ENCODE data around the gene BBIP1. TPM values are rescaled to one million over a fixed set of nuclear protein-coding genes. Genes with fewer than 3 reads are reported as not detected.
"Not testable (repeated sequence)": the region's sequence is repeated elsewhere in the genome, so short reads cannot be mapped to it uniquely, and the experiment has no call there.

The BBIP1 gene
- total and polyA plus RNA-seq, 5 experiments from 2014 or later, result 25.1 to 60.3 (median 29.7) TPM

GRCh38 chr10:110873951-110874350, 45.0 kb downstream of the BBIP1 start:
- ATAC-seq (no peak), DNase-seq (no peak)
- no peaks in the 10 kb centered on the region for H3K27me3 Mint-ChIP-seq
- H3K36me3 Mint-ChIP-seq, result peaks cover 3 to 36% (median 4%) of the 10 kb centered on the region in 3 donors
- peak overlapping the region; percentile 90 to 99 (median 95) for H3K27ac Mint-ChIP-seq
- peak overlapping the region; percentile 75 to 98 (median 92) for H3K4me3 Mint-ChIP-seq
- H3K4me1 Mint-ChIP-seq, result peaks cover 28 to 77% (median 60%) of the 10 kb centered on the region in 4 donors
- peaks cover 0 to 2% (median 0%) of the 10 kb centered on the region in 9 donors for H3K9me3 Mint-ChIP-seq
- POLR2A ChIA-PET, result interaction anchor here (1.8 to 3.1 kb wide), 3 partner anchors 9 to 49 kb away, joined by 5 to 87 read pairs (median 20); no protein-coding TSS in a partner anchor

GRCh38 chr10:110872984-110873923, 45.7 kb downstream of the BBIP1 start:
- DNase-seq (no peak), ATAC-seq (no peak)
- H3K27me3 Mint-ChIP-seq, result no peaks in the 10 kb centered on the region
- peaks cover 3 to 29% (median 3%) of the 10 kb centered on the region in 3 donors for H3K36me3 Mint-ChIP-seq
- peaks cover 0 to 2% (median 0%) of the 10 kb centered on the region in 9 donors for H3K9me3 Mint-ChIP-seq
- peak overlapping the region; percentile 79 to 99 (median 95) for H3K4me3 Mint-ChIP-seq
- POLR2A ChIA-PET, result interaction anchor here (0.6 to 3.1 kb wide), 17 partner anchors 9 to 663 kb away, joined by 3 to 87 read pairs (median 5); partner anchors contain the start of genes BBIP1 and SHOC2
- H3K27ac Mint-ChIP-seq, result peak overlapping the region; percentile 96 to 99 (median 98)
- H3K4me1 Mint-ChIP-seq, result peaks cover 25 to 77% (median 60%) of the 10 kb centered on the region in 4 donors

DNA sequence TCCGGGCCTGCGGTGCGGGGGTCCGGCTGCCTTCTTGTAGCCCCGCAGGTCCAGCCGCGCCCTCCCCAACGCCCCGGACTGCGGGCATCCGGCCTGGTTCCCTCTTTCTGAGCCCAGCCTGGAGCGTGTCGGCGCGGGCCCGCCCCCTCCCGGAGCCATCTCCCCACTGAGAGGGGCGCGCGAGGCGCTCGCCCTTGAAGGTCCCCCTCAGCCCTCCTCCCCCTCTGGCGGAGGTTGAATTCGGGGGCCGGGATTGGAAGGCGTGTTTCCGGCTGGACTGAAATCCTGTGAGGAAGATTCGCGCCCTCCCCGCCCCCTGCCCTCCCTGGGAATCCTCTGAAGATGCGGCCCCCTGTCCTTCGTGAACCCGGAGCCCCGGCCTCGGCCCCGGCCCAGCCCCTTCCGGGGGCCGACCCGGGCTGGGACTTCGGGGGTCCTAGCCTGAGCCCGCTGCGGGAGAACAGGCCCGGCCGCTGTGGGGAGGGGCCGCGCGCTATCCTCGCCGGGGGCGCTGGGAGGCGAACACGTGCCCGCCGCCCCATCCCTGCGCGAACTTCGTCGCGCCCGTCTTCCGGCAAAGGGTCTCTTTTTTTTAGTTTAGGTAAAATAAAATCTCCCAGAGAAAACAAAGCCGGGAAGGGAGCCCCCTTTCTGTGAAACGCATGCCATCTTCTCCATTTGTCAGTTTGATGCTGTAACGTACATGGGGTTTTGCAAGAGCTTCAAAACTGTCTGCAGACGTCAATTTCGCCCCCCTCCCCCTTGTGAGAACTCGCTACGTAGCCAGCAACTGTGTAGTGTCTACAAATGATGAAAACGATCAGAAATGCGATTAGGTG, 46.6 kb downstream of the BBIP1 start:
- DNase-seq, result peak; percentile 67 to 96 (median 93)
- peaks cover 0 to 20% (median 3%) of the 10 kb centered on the region in 3 donors for H3K36me3 Mint-ChIP-seq
- H3K9me3 Mint-ChIP-seq, result peaks cover 0 to 2% (median 0%) of the 10 kb centered on the region in 9 donors
- H3K27ac Mint-ChIP-seq, result peak overlapping the region; percentile 96 to 99 (median 98)
- H3K4me1 Mint-ChIP-seq, result peaks cover 31 to 77% (median 60%) of the 10 kb centered on the region in 4 donors
- POLR2A ChIA-PET, result interaction anchor here (0.6 to 3.1 kb wide), 22 partner anchors 8 to 662 kb away, joined by 3 to 87 read pairs (median 5); partner anchors contain the start of genes BBIP1 and SHOC2
- H3K4me3 Mint-ChIP-seq, result peak overlapping the region; percentile 79 to 99 (median 95)
- ATAC-seq, result peak; percentile 67 to 78
- H3K27me3 Mint-ChIP-seq, result no peaks in the 10 kb centered on the region

DNA sequence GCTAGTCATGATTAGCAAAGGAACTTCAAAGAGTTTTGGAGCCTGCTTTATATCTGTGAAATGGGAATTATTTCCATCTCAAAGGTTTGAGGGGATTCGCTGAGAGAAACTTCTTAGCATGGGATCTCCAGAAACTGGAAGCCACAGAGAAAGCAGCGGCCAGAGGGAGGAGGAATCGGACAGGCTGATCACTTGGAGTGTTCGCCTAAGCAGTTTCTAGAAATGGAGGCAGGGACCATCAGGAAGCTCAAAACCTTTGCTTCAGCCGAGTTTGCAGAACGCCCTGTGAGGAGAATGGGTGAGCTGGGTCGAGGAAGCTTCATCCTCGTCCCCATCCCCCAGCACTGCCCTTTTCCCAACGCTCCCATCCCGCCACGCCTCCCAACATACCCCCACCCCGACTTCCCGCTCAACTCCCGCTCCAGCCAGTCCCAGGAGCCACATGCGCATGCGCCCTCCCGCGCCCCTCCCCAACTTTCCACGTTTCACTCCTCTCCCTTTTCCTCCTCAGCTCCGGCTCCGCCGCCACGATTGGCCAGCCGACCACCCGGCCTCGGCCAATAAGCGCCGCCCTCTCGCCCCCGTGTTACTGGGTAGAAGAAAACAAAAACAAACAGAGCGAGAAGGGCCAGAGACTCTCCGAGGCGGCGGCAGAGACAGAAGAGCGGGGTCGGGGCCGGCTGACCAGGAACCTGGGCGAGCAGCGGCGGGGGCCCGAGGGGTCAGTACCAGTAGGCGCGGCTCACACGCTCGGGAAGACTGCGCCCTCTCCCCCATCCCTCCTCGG, 47.5 kb downstream of the BBIP1 start, which contains the start of gene PDCD4:
PDCD4 (plus strand) TSS at position 631 of the 787 bp plus-strand sequence. CDS start 4,100 bp downstream, outside the sequence.
- H3K27ac Mint-ChIP-seq, result peak within 1 kb of the TSS; percentile 97 to 100 (median 99)
- peaks cover 34 to 81% (median 65%) of the 10 kb centered on the region in 4 donors for H3K4me1 Mint-ChIP-seq
- peak within 1 kb of the TSS; percentile 79 to 99 (median 96) for H3K4me3 Mint-ChIP-seq
- peaks cover 0 to 16% (median 3%) of the 10 kb centered on the region in 3 donors for H3K36me3 Mint-ChIP-seq
- no peaks in the 10 kb centered on the region for H3K27me3 Mint-ChIP-seq
- POLR2A ChIA-PET, result interaction anchor here (0.5 to 3.1 kb wide), 20 partner anchors 10 to 661 kb away, joined by 3 to 87 read pairs (median 4); partner anchors contain the start of genes BBIP1 and SHOC2
- peaks cover 0 to 2% (median 0%) of the 10 kb centered on the region in 9 donors for H3K9me3 Mint-ChIP-seq
- DNase-seq, result peak; percentile 90 to 95 (median 92)
- ATAC-seq, result peak; percentile 60 to 67

DNA sequence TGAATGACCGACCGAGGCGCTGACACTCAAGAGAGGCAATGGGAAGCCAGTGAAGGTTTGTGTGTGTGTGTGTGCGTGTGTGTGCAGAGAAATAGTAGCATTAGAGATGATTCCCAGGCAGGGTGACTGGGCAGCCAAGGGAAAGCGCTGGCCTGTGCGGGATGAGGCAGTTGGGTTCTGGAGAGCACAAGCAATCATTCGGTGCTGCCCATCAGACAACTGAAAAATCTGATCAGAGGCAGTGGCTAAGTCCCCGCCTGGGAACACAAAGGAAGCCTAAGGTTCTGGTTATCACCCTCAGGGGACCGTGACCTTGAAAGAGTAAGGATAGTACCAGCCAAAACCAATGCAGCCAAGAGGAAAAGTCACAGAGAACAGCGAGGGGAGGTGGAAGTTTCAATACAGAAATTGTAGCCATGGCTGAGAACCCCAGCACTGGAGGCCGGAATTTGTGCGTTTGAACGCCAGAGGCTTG, 48.1 kb downstream of the BBIP1 start:
- H3K4me1 Mint-ChIP-seq, result peaks cover 39 to 82% (median 68%) of the 10 kb centered on the region in 4 donors
- peaks cover 0 to 2% (median 0%) of the 10 kb centered on the region in 9 donors for H3K9me3 Mint-ChIP-seq
- POLR2A ChIA-PET, result interaction anchor here (0.8 to 3.1 kb wide), 17 partner anchors 10 to 125 kb away, joined by 3 to 87 read pairs (median 6); partner anchors contain the start of genes BBIP1 and SHOC2
- H3K27me3 Mint-ChIP-seq, result no peaks in the 10 kb centered on the region
- no peak for ATAC-seq
- peak overlapping the region; percentile 79 to 99 (median 96) for H3K4me3 Mint-ChIP-seq
- peaks cover 0 to 10% (median 3%) of the 10 kb centered on the region in 3 donors for H3K36me3 Mint-ChIP-seq
- H3K27ac Mint-ChIP-seq, result peak overlapping the region; percentile 97 to 100 (median 99)
- no peak for DNase-seq

GRCh38 chr10:110868981-110869380, 50.0 kb downstream of the BBIP1 start:
- Mint-ChIP-seq H3K9me3 (peaks cover 0 to 2% (median 0%) of the 10 kb centered on the region in 9 donors), H3K4me3 (peak overlapping the region; percentile 49 to 99 (median 96)), H3K4me1 (peaks cover 52 to 83% (median 78%) of the 10 kb centered on the region in 4 donors), H3K27me3 (no peaks in the 10 kb centered on the region), H3K27ac (peak overlapping the region; percentile 97 to 100 (median 99)), H3K36me3 (peaks cover 0 to 4% (median 3%) of the 10 kb centered on the region in 3 donors)
- ATAC-seq, result peak; percentile 18 to 34
- POLR2A ChIA-PET, result interaction anchor here (1.2 to 1.9 kb wide), 5 partner anchors 8 to 67 kb away, joined by 5 to 9 read pairs (median 5); no protein-coding TSS in a partner anchor
- DNase-seq, result peak; percentile 24 to 84 (median 73)

- POLR2A ChIA-PET, result interaction anchor here (0.7 to 5.0 kb wide), 13 partner anchors 9 to 657 kb away, joined by 3 to 44 read pairs (median 5); no protein-coding TSS in a partner anchor
- Mint-ChIP-seq H3K4me1 (peaks cover 59 to 90% (median 86%) of the 10 kb centered on the region in 4 donors), H3K36me3 (peaks cover 0 to 4% (median 3%) of the 10 kb centered on the region in 3 donors), H3K27ac (peak overlapping the region; percentile 97 to 100 (median 99)), H3K9me3 (peaks cover 0 to 2% (median 0%) of the 10 kb centered on the region in 9 donors), H3K4me3 (peak overlapping the region; percentile 38 to 99 (median 91)), H3K27me3 (no peaks in the 10 kb centered on the region)
- DNase-seq (no peak), ATAC-seq (no peak)
Observed at GRCh38 chr10:110867807-110868465, 51.0 kb downstream of the BBIP1 start.

DNA sequence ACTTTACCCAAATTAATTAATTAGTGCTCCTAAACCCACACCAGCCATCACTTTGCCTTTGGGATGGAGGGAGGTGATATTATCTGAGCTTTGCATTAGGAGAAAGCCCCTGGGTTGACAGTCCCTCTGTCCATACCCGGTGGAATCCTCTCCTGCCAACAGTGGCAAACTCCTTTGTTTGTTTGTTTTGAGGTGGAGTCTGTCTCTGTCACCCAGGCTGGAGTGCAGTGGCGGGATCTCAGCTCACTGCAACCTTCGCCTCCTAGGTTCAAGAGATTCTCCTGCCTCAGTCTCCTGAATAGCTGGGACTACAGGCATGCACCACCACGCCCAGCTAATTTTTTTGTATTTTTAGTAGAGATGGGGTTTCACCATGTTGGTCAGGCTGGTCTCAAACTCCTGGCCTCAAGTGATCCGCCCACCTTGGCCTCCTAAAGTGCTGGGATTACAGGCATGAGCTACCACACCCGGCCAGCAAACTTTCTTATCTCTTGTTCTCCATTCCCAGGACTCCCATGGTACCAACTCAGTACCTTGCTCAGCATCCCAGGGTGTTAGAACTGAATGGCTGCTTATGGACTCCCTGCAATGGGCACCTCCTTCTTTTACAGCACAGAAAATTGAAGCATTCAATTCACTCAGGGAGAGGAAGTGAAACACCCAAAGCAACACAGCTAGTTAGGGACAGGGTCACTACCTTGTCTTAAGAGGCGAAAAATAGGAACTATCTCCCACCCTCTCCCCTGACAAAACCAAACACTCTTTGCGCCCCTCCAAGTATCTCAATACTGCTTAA, 51.8 kb downstream of the BBIP1 start:
- not testable (repeated sequence) for DNase-seq, ATAC-seq, H3K9me3 Mint-ChIP-seq, H3K36me3 Mint-ChIP-seq, H3K27me3 Mint-ChIP-seq
- Mint-ChIP-seq H3K4me3 (peak overlapping the region; percentile 29 to 99 (median 65)), H3K4me1 (peaks cover 65 to 98% (median 93%) of the 10 kb centered on the region in 4 donors), H3K27ac (peak overlapping the region; percentile 97 to 100 (median 99))
- POLR2A ChIA-PET, result interaction anchor here (1.1 to 5.0 kb wide), 14 partner anchors 9 to 657 kb away, joined by 4 to 44 read pairs (median 6); partner anchors contain the start of genes BBIP1 and SHOC2

DNA sequence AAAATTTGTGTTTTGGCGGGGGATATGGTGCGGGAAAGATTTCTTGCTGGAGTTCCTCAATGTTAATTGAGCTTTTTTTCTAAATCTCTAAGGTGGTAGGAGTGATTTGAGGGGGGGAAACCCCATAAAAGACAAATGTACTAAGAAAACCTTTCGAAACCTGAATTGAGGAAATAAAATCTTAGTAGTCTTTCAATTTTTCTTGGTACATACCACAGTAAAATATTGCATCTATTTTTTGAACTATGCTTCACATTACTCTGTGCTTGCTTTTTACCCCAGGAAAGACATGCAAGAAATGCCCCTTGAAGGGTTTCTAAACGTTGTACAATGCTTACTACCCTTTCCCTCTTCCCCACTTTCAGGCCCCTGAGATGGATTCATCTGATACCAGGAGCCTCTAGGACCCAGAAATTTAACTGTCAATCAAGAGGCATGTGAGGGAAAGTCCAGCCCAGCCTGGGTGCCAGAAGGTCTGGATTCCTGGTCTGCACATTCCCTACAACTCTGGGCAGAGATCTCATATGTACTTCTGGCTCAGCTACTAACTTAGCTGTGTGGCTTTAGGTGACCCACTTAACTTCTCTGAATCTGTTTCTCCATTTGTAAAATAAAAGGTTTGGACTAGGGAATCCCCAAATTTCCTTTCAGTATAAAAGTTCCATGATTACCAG, 53.0 kb downstream of the BBIP1 start:
- peak overlapping the region; percentile 62 to 94 (median 80) for H3K4me3 Mint-ChIP-seq
- no peaks in the 10 kb centered on the region for H3K9me3 Mint-ChIP-seq
- DNase-seq (peak in 2 of 10 donors; percentile 39 to 50), ATAC-seq (peak in 1 of 2 donors; percentile 4)
- H3K27ac Mint-ChIP-seq, result peak overlapping the region; percentile 97 to 100 (median 99)
- peaks cover 0 to 4% (median 3%) of the 10 kb centered on the region in 3 donors for H3K36me3 Mint-ChIP-seq
- no peaks in the 10 kb centered on the region for H3K27me3 Mint-ChIP-seq
- peaks cover 61 to 100% (median 98%) of the 10 kb centered on the region in 4 donors for H3K4me1 Mint-ChIP-seq
- POLR2A ChIA-PET, result interaction anchor here (1.0 to 5.0 kb wide), 8 partner anchors 7 to 64 kb away, joined by 3 to 44 read pairs (median 20); partner anchors contain the start of genes BBIP1 and SHOC2
